ENCODE data around the gene CST7. TPM values are rescaled to one million over a fixed set of nuclear protein-coding genes. Genes with fewer than 3 reads are reported as not detected.

CST7 gene
- total and polyA plus RNA-seq, 2 donors from 2014 or later = 1.4 to 3.7 TPM

GRCh38 chr20:24916412-24916811, 32.7 kb upstream of the CST7 start:
- FAIRE-seq (no peak), DNase-seq (no peak)
- intact Hi-C loops (cut with DNase I) = no loop called here
- no peak overlapping the region for H3K27ac ChIP-seq (ENCODE audit: low read depth in 2 of 2, low read length in 2 of 2)
- no peaks in the 10 kb centered on the region for H3K27me3 ChIP-seq (ENCODE audit: control insufficient read depth, insufficient read depth, low read length)
- H3K9ac ChIP-seq (ENCODE audit: low read length in 3 of 3) = no peak overlapping the region
- no peak overlapping the region for H3K4me3 ChIP-seq (ENCODE audit: low read length in 3 of 3)
- no peak for TF ChIP-seq CTCF (IDR thresholded peaks at IDR 0.05; ENCODE audit: borderline replicate concordance, extremely low read depth, insufficient read depth)
- peaks cover 0 to 6% (median 6%) of the 10 kb centered on the region in 3 donors for H3K4me1 ChIP-seq (ENCODE audit: control insufficient read depth in 2 of 3, insufficient read depth in 2 of 3, low read depth in 1 of 3, low read length in 3 of 3)
- H3K36me3 ChIP-seq (ENCODE audit: control insufficient read depth in 2 of 3, insufficient read depth in 3 of 3, low read length in 3 of 3) = no peaks in the 10 kb centered on the region
- no peaks in the 10 kb centered on the region for H3K9me3 ChIP-seq (ENCODE audit: control insufficient read depth in 2 of 3, insufficient read depth in 1 of 3, low read length in 3 of 3)

- FAIRE-seq (no peak), DNase-seq (no peak)
- Histone ChIP-seq H3K4me1 (ENCODE audit: control insufficient read depth in 2 of 3, insufficient read depth in 2 of 3, low read depth in 1 of 3, low read length in 3 of 3) (peaks cover 0 to 6% (median 6%) of the 10 kb centered on the region in 3 donors), H3K27me3 (ENCODE audit: control insufficient read depth, insufficient read depth, low read length) (no peaks in the 10 kb centered on the region), H3K27ac (ENCODE audit: low read depth in 2 of 2, low read length in 2 of 2) (no peak overlapping the region), H3K36me3 (ENCODE audit: control insufficient read depth in 2 of 3, insufficient read depth in 3 of 3, low read length in 3 of 3) (no peaks in the 10 kb centered on the region), H3K9ac (ENCODE audit: low read length in 3 of 3) (no peak overlapping the region), H3K9me3 (ENCODE audit: control insufficient read depth in 2 of 3, insufficient read depth in 1 of 3, low read length in 3 of 3) (no peaks in the 10 kb centered on the region), H3K4me3 (ENCODE audit: low read length in 3 of 3) (no peak overlapping the region)
- no peak for TF ChIP-seq CTCF (IDR thresholded peaks at IDR 0.05; ENCODE audit: borderline replicate concordance, extremely low read depth, insufficient read depth)
- intact Hi-C loops (cut with DNase I) = no loop called here
Observed at GRCh38 chr20:24917056-24917455, 32.0 kb upstream of the CST7 start.

- Histone ChIP-seq H3K9me3 (ENCODE audit: control insufficient read depth in 2 of 3, insufficient read depth in 1 of 3, low read length in 3 of 3) (no peaks in the 10 kb centered on the region), H3K36me3 (ENCODE audit: control insufficient read depth in 2 of 3, insufficient read depth in 3 of 3, low read length in 3 of 3) (no peaks in the 10 kb centered on the region), H3K4me3 (ENCODE audit: low read length in 3 of 3) (no peak overlapping the region), H3K9ac (ENCODE audit: low read length in 3 of 3) (no peak overlapping the region), H3K4me1 (ENCODE audit: control insufficient read depth in 2 of 3, insufficient read depth in 2 of 3, low read depth in 1 of 3, low read length in 3 of 3) (peaks cover 0 to 6% (median 6%) of the 10 kb centered on the region in 3 donors), H3K27me3 (ENCODE audit: control insufficient read depth, insufficient read depth, low read length) (no peaks in the 10 kb centered on the region), H3K27ac (ENCODE audit: low read depth in 2 of 2, low read length in 2 of 2) (no peak overlapping the region)
- FAIRE-seq = no peak
- DNase-seq = peak; percentile 85 to 93 (median 89)
- TF ChIP-seq CTCF (IDR thresholded peaks at IDR 0.05; ENCODE audit: borderline replicate concordance, extremely low read depth, insufficient read depth) = peak; percentile 93
- intact Hi-C loops (cut with DNase I) = no loop called here
Observed at GRCh38 chr20:24917797-24918578, 31.1 kb upstream of the CST7 start.
